Right lobe of liver (tissue), 4 donors: ENCODE measurements around the gene SLC35B3.
"Not testable (repeated sequence)": the region's sequence is repeated elsewhere in the genome, so short reads cannot be mapped to it uniquely, and the experiment has no call there.

ENCODE experiments used
- CTCF ChIP-seq, 4 donors: fragments of 200-600 bp in 3 of 4; fragments of 450-650 bp in 1 of 4; IDR thresholded peaks; one replicate each; pipeline versions ENCODE4 v1.5.1 to v1.8.0; 2016 to 2022; ENCODE audit warnings: antibody characterized with exemption in 4 of 4, mild to moderate bottlenecking in 2 of 4
- POLR2A ChIP-seq: fragments of 450-650 bp; IDR thresholded peaks from one replicate; pipeline ENCODE4 v1.6.1; 2017; ENCODE audit warnings: antibody characterized with exemption, mild to moderate bottlenecking
- donor health status: DM: no; HTN: no; CAD: no.
- donor health status: DM: no; HTN: no; CAD: no.
- donor health status: DM: no; HTN: yes; CAD: no.

- TF ChIP-seq POLR2A; CTCF (IDR thresholded peaks at IDR 0.05): not testable (repeated sequence)
These were observed 8.8 kb downstream of the SLC35B3 start for GRCh38 chr6:8426544-8426943.
